Liver (tissue), 9 donors: ENCODE data around the gene VWDE. TPM values are rescaled to one million over a fixed set of nuclear protein-coding genes. Genes with fewer than 3 reads are reported as not detected.

ENCODE experiments used
- DNase-seq: peaks from one replicate; pipeline ENCODE4 v3.0.0-alpha.2; 2017; ENCODE audit warnings: low spot score
- H3K27ac ChIP-seq, 2 donors: one replicate each; pipeline ENCODE4 v1.7.0; 2013; ENCODE audit warnings: inconsistent platforms in 2 of 2, low read length in 2 of 2, control low read depth in 1 of 2, low read depth in 1 of 2, mild to moderate bottlenecking in 1 of 2
- H3K27me3 ChIP-seq, 4 donors: one replicate each; pipeline versions ENCODE4 v1.6.1 to v1.7.0; 2013; ENCODE audit warnings: low read length in 3 of 4, inconsistent platforms in 1 of 4, mild to moderate bottlenecking in 1 of 4, moderate library complexity in 1 of 4; ENCODE audit not compliant: control insufficient read depth in 4 of 4, insufficient read depth in 4 of 4
- H3K36me3 ChIP-seq, 4 donors: one replicate each; pipeline versions ENCODE4 v1.6.1 to v1.7.0; 2013; ENCODE audit warnings: low read length in 3 of 4, mild to moderate bottlenecking in 3 of 4, low read depth in 1 of 4, moderate library complexity in 1 of 4; ENCODE audit not compliant: control insufficient read depth in 4 of 4, insufficient read depth in 3 of 4
- H3K4me1 ChIP-seq, 4 donors: one replicate each; pipeline versions ENCODE4 v1.6.1 to v1.7.0; 2013; ENCODE audit warnings: low read length in 3 of 4, mild to moderate bottlenecking in 3 of 4, moderate library complexity in 1 of 4; ENCODE audit not compliant: control insufficient read depth in 4 of 4, insufficient read depth in 4 of 4
- H3K4me3 ChIP-seq, 3 donors: one replicate each; pipeline versions ENCODE4 v1.6.1 to v1.7.0; 2013; ENCODE audit warnings: low read length in 3 of 3, control low read depth in 1 of 3, low read depth in 1 of 3, mild to moderate bottlenecking in 1 of 3
- H3K9ac ChIP-seq, 2 donors: one replicate each; pipeline ENCODE4 v1.7.0; 2013; ENCODE audit warnings: low read length in 2 of 2, mild to moderate bottlenecking in 2 of 2, moderate library complexity in 2 of 2, control low read depth in 1 of 2, low read depth in 1 of 2
- H3K9me3 ChIP-seq, 4 donors: one replicate each; pipeline versions ENCODE4 v1.6.1 to v1.7.0; 2013; ENCODE audit warnings: low read length in 3 of 4; ENCODE audit not compliant: control insufficient read depth in 4 of 4
- FOXA1 ChIP-seq: IDR thresholded peaks from 2 replicates; pipeline ENCODE4 v1.6.1; 2016; ENCODE audit warnings: antibody characterized with exemption
- FOXA2 ChIP-seq: IDR thresholded peaks from 2 replicates; pipeline ENCODE4 v1.6.1; 2016; ENCODE audit warnings: antibody characterized with exemption
- GABPA ChIP-seq, 2 donors: IDR thresholded peaks in 1 of 2; conservative IDR thresholded peaks in 1 of 2; 2 replicates each; pipeline ENCODE4 v1.6.1; 2016; ENCODE audit warnings: antibody characterized with exemption in 2 of 2, mild to moderate bottlenecking in 1 of 2, moderate library complexity in 1 of 2
- NR2F2 ChIP-seq: IDR thresholded peaks from 2 replicates; pipeline ENCODE4 v1.6.1; 2016; ENCODE audit warnings: antibody characterized with exemption
- RAD21 ChIP-seq, 2 donors: IDR thresholded peaks; 2 replicates each; pipeline ENCODE4 v1.6.1; 2016; ENCODE audit warnings: antibody characterized with exemption in 2 of 2, mild to moderate bottlenecking in 2 of 2
- RXRA ChIP-seq, 2 donors: IDR thresholded peaks; 2 replicates each; pipeline ENCODE4 v1.6.1; 2017 to 2018; ENCODE audit warnings: antibody characterized with exemption in 2 of 2, mild to moderate bottlenecking in 1 of 2
- SP1 ChIP-seq: IDR thresholded peaks from 2 replicates; pipeline ENCODE4 v1.6.1; 2018; ENCODE audit warnings: antibody characterized with exemption, mild to moderate bottlenecking
- TAF1 ChIP-seq: conservative IDR thresholded peaks from 2 replicates; pipeline ENCODE4 v1.6.1; 2016; ENCODE audit warnings: antibody characterized with exemption, mild to moderate bottlenecking
- YY1 ChIP-seq: IDR thresholded peaks from 2 replicates; pipeline ENCODE4 v1.6.1; 2016; ENCODE audit warnings: antibody characterized with exemption, mild to moderate bottlenecking
- WGBS: extraction: QIAGEN DNeasy Blood & Tissue Kit; methylation state at CpG from one replicate; pipeline ENCODE4 v1.1.7; 2013; 5-methylcytosine and 5-hydroxymethylcytosine counted together
- polyA plus RNA-seq, 2 donors: library from polyadenylated mRNA; stranded (reverse) in 1 of 2; unstranded in 1 of 2; fragments of 200-250 nt in 1 of 2; fragments of >200 nt in 1 of 2; fragmentation: Nextera tagmentation in 1 of 2; extraction: Ambion mirVana in 1 of 2; gene quantifications; one replicate each; pipeline versions ENCODE4 v1.2.1 to v1.2.3, GENCODE V29; 2013 to 2015
- total RNA-seq, 2 donors: library from RNA; depleted of rRNA; stranded (reverse); fragments of >200 nt; gene quantifications; one replicate each; pipeline ENCODE4 v1.2.3, GENCODE V29; 2014
- TF ChIP-seq, protein P1 (sequence below): IDR thresholded peaks from 2 replicates; pipeline ENCODE4 v1.6.1; 2016; ENCODE audit warnings: antibody characterized with exemption
- TF ChIP-seq, protein P2 (sequence below): IDR thresholded peaks from 2 replicates; pipeline ENCODE4 v1.6.1; 2016; ENCODE audit warnings: antibody characterized with exemption
- TF ChIP-seq, protein P3 (sequence below): IDR thresholded peaks from 2 replicates; pipeline ENCODE4 v1.6.1; 2016; ENCODE audit warnings: antibody characterized with exemption
- donor health status: healthy.
- donor health status: healthy.
- donor health status: healthy.
- donor health status: healthy.
- donor health status: healthy.

The VWDE gene
- total and polyA plus RNA-seq, 4 donors, result 0.05 to 0.59 (median 0.12) TPM

DNA sequence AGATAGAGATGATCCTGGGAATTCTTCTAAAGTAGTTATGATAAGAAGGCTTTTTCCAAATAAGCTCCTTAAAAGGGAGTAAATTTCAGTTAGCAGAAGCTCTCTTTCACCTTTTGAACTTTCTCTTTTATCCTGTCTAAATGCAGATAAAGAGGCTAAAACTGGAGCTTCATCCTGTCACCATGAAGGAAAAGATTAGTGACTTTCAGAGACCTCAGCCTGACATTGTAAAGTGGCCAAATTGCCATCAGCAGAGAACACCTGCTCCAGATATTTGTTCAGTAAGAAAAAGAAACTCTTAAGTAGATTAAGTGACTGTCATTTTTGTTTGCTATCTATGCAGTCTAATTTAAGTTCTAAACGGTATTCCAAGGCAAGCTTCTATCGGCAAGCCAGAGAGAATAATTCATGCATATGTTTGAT, 18.3 kb downstream of the VWDE start:
- DNase-seq, result no peak
- H3K9ac ChIP-seq, result no peak overlapping the region
- no peaks in the 10 kb centered on the region for H3K27me3 ChIP-seq
- no peak overlapping the region for H3K27ac ChIP-seq
- TF ChIP-seq RXRA (IDR thresholded peaks at IDR 0.05), result peak in 1 of 2 donors; percentile 8
- TF ChIP-seq, protein P1, sequence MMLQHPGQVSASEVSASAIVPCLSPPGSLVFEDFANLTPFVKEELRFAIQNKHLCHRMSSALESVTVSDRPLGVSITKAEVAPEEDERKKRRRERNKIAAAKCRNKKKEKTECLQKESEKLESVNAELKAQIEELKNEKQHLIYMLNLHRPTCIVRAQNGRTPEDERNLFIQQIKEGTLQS, result no peak
- TF ChIP-seq, protein P2, sequence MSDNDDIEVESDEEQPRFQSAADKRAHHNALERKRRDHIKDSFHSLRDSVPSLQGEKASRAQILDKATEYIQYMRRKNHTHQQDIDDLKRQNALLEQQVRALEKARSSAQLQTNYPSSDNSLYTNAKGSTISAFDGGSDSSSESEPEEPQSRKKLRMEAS, result no peak
- no peak for TF ChIP-seq TAF1
- TF ChIP-seq, protein P3, sequence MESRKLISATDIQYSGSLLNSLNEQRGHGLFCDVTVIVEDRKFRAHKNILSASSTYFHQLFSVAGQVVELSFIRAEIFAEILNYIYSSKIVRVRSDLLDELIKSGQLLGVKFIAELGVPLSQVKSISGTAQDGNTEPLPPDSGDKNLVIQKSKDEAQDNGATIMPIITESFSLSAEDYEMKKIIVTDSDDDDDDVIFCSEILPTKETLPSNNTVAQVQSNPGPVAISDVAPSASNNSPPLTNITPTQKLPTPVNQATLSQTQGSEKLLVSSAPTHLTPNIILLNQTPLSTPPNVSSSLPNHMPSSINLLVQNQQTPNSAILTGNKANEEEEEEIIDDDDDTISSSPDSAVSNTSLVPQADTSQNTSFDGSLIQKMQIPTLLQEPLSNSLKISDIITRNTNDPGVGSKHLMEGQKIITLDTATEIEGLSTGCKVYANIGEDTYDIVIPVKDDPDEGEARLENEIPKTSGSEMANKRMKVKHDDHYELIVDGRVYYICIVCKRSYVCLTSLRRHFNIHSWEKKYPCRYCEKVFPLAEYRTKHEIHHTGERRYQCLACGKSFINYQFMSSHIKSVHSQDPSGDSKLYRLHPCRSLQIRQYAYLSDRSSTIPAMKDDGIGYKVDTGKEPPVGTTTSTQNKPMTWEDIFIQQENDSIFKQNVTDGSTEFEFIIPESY, result no peak
- no peak for TF ChIP-seq FOXA1
- TF ChIP-seq GABPA (IDR thresholded peaks at IDR 0.05 in 1 of 2, conservative IDR thresholded peaks at IDR 0.05 in 1 of 2), result no peak
- TF ChIP-seq FOXA2, result no peak
- peak; percentile 81 for TF ChIP-seq NR2F2
- TF ChIP-seq SP1, result no peak
- TF ChIP-seq YY1, result no peak
- H3K9me3 ChIP-seq, result no peaks in the 10 kb centered on the region
- H3K36me3 ChIP-seq, result no peaks in the 10 kb centered on the region
- no peaks in the 10 kb centered on the region for H3K4me1 ChIP-seq
- H3K4me3 ChIP-seq, result no peak overlapping the region
- WGBS, result 51% methylated on average over 2 of the region's 2 CpGs

DNA sequence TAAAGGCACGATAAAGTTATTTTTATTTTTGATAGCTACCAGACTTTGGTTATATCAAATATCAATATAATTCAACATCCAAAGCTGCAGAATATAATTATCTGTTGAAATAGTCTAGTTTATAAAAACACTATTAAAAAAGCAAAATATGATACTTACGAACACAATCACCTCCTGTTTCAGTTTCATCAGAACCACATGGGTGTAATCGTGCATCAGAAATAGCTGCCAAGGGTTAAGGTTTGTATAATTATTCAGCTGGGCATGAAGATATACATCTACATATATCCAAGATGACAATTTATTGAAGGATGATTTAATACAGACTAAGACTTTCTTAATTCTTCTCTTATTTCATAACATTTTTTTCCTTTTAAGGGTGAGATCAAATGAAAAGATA, 20.3 kb downstream of the VWDE start:
- 78% methylated on average over 3 of the region's 3 CpGs for WGBS
- TF ChIP-seq FOXA2, result no peak
- TF ChIP-seq GABPA (IDR thresholded peaks at IDR 0.05 in 1 of 2, conservative IDR thresholded peaks at IDR 0.05 in 1 of 2), result no peak
- no peak for TF ChIP-seq FOXA1
- TF ChIP-seq RAD21 (IDR thresholded peaks at IDR 0.05), result no peak
- no peak for TF ChIP-seq NR2F2
- no peak for TF ChIP-seq RXRA (IDR thresholded peaks at IDR 0.05)
- TF ChIP-seq TAF1, result no peak

DNA sequence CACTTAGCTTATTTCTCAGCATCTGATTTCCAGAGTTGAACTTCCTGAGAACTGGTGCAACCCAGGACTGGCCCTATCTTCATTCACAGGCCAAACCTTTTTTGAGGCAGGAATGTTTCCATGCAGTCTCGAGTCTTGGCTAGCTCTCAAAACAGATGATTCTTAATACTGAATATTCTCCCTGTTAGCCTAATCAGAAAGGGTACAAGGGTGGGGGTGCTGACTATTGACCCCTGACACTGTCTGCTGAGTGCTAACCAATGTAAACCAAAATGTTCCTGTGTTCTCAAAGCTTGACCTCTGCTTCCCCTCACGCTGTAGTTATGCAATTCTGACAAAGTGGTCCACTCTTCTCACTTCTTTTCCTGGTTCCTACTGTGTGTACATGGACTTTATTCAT, 25.3 kb downstream of the VWDE start:
- no peak for DNase-seq
- H3K9ac ChIP-seq, result no peak overlapping the region
- no peaks in the 10 kb centered on the region for H3K4me1 ChIP-seq
- TF ChIP-seq NR2F2 (peak; percentile 93), RXRA (IDR thresholded peaks at IDR 0.05) (peak; percentile 44 to 54)
- TF ChIP-seq, protein P1, result no peak
- no peaks in the 10 kb centered on the region for H3K27me3 ChIP-seq
- no peaks in the 10 kb centered on the region for H3K9me3 ChIP-seq
- no peaks in the 10 kb centered on the region for H3K36me3 ChIP-seq
- no peak overlapping the region for H3K4me3 ChIP-seq
- WGBS, result 20% methylated on average over 2 of the region's 2 CpGs
- no peak overlapping the region for H3K27ac ChIP-seq

More for the DNA sequence above, 20.3 kb downstream of the VWDE start:
- H3K4me1 ChIP-seq, result no peaks in the 10 kb centered on the region
- H3K9me3 ChIP-seq, result no peaks in the 10 kb centered on the region
- H3K36me3 ChIP-seq, result no peaks in the 10 kb centered on the region
- H3K27ac ChIP-seq, result no peak overlapping the region
- no peaks in the 10 kb centered on the region for H3K27me3 ChIP-seq
- H3K9ac ChIP-seq, result no peak overlapping the region
- H3K4me3 ChIP-seq, result no peak overlapping the region
- no peak for DNase-seq
